ENCODE results near the gene RSKR.

- TF ChIP-seq, protein P1, sequence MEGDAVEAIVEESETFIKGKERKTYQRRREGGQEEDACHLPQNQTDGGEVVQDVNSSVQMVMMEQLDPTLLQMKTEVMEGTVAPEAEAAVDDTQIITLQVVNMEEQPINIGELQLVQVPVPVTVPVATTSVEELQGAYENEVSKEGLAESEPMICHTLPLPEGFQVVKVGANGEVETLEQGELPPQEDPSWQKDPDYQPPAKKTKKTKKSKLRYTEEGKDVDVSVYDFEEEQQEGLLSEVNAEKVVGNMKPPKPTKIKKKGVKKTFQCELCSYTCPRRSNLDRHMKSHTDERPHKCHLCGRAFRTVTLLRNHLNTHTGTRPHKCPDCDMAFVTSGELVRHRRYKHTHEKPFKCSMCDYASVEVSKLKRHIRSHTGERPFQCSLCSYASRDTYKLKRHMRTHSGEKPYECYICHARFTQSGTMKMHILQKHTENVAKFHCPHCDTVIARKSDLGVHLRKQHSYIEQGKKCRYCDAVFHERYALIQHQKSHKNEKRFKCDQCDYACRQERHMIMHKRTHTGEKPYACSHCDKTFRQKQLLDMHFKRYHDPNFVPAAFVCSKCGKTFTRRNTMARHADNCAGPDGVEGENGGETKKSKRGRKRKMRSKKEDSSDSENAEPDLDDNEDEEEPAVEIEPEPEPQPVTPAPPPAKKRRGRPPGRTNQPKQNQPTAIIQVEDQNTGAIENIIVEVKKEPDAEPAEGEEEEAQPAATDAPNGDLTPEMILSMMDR (IDR thresholded peaks at IDR 0.05) = no peak
- no peak for TF ChIP-seq POLR2A (IDR thresholded peaks at IDR 0.05)
These were observed at the start of gene RSKR for GRCh38 chr17:28613931-28614381.
